DMS53 treated with DMSO at 0.1 percent for 48 hours (cell line): Measurements from ENCODE around the gene BCKDHA.
"Not testable (repeated sequence)": the region's sequence is repeated elsewhere in the genome, so short reads cannot be mapped to it uniquely, and the experiment has no call there.

Source experiments
- DNase-seq: peaks from one replicate; lab custom pipeline; 2025; ENCODE audit not compliant: unreplicated experiment; lab: John Stamatoyannopoulos, UW

BCKDHA gene

DNA sequence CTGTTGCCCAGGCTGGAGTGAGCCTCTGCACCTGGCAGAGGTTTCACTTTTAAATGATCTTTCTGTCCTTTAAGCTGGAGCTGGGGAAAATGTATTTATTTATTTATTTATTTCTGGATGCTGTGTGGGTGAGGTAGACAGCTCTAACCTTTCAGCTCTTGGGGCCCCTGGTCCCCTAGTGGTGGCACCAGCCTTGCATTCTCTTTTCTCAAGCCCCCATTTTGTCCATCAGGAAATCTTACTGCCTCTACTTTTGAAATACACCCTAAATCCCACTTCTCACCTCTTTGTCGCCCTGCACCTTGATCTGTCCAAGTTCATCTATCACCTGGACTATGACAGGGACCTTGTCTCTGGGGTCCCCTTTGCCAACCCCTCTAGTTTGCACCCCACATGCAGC is 31.5 kb upstream of the BCKDHA start:
- no peak for DNase-seq

DNA sequence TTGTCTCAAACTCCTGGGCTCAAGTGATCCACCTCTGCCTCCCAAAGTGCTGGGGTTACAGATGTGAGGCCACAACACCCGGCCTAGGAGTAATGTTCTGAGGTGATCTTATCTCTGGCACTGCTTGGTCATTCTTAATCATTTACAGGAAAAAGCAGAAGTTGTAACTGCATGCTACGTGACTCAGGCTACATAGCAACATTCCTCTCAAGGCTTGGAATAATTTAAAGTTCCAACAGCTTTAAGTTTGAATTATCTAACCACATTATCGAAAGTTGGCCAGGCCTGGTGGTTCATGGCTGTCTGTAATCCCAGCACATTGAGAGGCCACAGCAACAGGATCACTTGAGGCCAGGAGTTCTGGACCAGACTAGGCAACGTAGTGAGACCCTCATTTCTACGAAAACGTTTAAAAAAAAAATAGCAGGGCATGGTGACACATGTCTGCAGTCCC is 29.7 kb upstream of the BCKDHA start:
- no peak for DNase-seq

DNA sequence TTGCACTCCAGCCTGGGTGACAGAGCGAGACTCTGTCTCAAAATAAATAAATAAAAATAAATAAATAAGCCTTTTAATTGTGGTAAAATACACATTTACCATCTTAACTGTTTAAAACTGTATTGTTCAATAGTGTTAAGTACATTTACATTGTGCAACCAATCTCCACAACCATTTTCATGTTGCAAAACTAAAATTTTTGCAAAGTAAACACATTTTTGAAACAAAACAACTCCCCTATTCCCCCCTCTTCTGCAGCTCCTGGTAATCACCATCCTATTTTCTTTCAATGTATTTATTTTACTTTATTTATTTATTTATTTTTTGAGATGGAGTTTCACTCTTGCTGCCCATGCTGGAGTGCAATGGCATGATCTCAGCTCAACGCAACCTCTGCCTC is 27.8 kb upstream of the BCKDHA start:
- DNase-seq, result no peak

DNA sequence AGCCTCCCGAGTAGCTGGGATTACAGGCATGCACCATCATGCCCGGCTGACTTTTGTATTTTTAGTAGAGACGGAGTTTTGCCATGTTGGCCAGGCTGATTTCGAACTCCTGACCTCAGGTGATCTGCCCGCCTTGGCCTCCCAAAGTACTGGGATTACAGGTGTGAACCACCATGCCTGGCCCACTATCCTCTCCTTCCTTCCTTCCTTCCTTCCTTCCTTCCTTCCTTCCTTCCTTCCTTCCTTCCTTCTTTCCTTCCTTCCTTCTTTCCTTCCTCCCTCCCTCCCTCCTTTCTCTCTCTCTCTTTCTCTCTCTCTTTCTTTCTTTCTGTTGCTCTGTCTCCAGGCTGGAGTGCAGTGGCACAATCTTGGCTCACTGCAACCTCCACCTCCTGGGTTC is 26.5 kb upstream of the BCKDHA start:
- DNase-seq, result not testable (repeated sequence)

DNA sequence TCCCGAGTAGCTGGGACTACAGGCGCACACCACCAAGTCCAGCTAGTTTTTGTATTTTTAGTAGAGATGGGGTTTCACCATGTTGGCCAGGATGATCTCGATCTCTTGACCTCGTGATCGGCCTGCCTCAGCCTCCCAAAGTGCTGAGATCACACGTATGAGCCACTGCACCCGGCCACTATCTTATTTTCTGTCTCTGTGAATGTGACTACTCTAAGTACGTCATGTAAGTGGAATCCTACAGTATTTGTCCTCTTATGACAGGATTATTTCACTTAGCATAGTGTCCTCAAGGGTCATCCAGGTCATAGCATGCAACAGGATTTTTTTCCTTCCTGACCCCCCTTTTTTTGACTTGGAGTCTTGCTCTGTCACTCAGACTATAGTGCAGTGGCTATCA is 26.1 kb upstream of the BCKDHA start:
- no peak for DNase-seq

DNA sequence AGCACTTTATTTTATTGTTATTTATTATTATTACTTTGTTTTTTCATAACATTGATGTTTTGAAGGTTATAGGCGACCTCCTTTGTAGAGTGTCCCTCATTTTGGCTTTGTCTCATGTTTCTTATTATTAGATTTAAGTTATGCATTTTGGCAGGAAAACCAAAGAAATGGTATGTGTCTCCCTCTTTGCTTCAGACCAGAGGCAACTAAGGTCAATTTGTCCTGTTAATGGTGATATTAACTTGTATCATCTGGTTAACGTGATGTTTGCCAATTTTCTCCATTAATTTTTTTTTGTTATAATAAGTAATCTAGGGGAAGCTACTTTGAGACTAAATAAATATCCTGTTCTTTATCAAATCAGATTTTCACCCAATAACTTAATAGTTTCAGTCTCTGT is 25.1 kb upstream of the BCKDHA start:
- DNase-seq, result no peak

DNA sequence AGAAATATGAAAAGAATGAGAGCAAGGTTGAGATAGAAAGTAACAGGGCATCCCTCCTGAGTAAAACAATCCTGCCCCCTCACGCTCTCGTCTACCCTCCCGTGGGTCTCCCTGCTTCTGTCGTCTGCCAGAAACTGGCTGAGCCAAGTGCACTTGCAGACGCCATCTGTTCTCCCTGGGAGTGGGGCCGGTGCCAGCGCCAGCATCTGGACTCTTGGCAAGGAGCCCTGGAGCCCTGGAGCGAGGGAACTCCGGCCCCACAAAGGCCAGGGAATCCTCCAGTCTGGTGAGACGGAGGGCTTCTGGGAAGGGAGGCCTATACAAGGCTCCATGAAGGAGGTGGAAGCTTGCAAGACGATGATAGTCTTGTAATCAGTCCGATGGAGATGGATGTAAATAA is 23.6 kb upstream of the BCKDHA start:
- peak; percentile 75 for DNase-seq

DNA sequence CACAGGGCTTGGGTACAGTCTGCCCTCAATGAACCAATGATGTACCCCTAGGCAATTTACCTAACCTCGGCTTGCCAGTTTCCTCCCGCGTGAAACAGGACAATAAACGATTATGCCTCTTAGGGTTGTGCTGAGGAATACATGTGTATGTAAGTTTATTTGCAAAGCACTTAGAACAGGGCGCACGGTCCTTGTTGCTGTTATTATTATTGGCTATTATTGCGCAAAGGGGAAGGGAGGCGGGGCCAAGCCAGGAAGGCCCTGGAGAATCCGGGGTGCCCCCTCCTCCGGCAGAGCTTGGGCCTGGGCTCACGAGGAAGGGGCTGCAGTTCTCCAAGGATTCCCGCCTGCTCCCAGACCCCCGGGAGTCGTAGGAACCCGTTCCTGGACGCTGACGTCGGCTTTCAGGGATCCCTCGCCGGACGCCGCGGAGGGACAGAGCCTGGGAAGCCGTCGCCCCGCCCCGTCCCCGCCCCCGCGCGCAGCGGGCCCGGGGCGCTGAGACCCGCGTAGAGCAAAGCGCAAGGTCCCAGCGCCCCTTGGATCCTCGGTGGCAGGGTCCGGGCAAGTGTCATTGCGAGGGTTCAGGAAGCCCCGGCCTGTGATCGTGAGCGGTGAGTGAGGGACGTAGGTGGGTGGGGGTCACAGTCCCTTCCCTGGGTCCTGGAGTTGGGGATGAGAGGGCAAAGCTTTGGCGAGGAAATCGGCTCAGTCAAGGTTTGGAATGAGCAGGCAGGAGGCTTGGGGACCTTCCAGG is 21.2 kb upstream of the BCKDHA start, which contains the start of gene TMEM91:
Gene TMEM91 (plus strand): TSS at position 293 of the 757 bp plus-strand sequence. CDS start 1,777 bp downstream, outside the sequence.
- DNase-seq, result peak; percentile 33

DNA sequence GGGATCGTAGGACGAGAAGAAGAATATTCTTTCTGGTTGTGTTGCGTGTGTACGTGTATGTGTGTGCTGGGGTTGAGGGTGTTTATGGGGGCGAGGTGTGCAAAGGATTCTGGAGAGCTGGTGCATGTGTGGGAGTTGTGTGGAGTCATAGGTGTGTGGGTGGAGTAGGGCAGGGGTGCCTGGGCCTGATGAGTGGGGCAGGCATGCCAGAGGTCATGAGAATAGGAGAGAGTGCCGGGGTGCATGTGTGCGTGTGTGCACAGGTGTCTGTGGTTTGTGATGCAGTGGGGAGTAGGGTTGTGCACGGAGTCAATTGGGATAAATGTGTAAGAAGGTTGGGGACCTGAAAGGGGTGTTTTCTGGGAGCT is 20.6 kb upstream of the BCKDHA start:
- DNase-seq, result no peak

DNA sequence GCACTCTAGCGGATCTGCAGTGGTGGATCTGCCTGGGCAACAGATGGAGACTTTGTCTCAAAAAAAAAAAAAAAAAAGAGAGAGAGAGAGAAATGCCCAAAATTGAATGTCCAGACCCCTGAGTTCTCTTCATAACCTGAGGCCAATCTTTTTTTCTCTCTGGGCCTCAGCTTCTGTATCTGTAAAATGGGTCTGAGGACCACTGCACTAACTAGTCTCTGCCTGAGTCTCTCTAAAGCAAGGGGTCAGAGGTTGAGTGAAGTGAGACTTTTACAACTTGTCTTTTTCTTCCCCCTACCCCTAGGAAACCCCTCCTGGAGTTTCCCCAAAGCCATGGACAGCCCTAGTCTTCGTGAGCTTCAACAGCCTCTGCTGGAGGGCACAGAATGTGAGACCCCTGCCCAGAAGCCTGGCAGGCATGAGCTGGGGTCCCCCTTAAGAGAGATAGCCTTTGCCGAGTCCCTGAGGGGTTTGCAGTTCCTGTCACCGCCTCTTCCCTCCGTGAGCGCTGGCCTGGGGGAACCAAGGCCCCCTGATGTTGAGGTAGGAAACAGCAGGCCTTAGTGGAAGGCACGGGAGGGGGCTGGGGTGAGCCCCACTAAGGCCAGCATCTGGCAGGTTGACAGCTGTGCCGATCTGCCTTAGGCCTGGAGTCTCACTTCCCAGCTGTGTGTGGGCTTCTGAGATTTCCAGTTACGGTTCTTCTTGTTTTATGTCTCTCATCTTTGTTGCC is 19.5 kb upstream of the BCKDHA start:
- DNase-seq, result no peak

DNA sequence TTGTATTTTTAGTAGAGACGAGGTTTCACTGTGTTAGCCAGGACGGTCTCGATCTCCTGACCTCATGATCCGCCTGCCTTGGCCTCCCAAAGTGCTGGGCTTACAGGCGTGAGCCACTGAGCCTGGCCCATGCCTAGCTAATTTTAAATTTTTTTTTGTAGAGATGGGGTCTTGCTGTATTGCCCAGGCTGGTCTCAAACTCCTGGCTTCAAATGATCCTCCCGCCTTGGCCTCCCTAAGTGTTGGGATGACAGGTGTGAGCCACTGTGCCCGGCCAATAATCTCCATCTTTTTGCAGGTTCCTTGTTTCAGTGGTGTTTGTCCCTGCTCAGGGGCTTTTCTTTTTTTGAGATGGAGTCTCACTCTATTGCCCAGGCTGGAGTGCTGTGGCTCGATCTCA is 16.1 kb upstream of the BCKDHA start:
- not testable (repeated sequence) for DNase-seq

DNA sequence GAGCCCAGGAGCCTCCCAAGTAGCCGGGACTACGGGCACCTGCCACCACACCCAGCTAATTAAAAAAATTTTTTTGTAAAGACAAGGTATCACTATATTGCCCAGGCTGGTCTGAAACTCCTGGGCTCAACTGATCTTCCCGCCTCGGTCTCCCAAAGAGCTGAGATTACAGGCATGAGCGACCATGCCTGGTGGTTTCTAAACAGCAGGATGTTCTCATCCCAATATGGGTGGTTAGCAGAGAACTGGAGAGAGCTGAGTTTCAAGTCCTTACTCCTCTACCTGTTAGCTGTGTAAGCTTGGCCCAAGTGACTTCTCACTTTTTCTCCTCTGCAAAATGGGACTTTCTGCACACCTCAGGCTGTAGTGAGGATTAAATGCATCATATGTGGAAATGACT is 13.3 kb upstream of the BCKDHA start:
- no peak for DNase-seq

DNA sequence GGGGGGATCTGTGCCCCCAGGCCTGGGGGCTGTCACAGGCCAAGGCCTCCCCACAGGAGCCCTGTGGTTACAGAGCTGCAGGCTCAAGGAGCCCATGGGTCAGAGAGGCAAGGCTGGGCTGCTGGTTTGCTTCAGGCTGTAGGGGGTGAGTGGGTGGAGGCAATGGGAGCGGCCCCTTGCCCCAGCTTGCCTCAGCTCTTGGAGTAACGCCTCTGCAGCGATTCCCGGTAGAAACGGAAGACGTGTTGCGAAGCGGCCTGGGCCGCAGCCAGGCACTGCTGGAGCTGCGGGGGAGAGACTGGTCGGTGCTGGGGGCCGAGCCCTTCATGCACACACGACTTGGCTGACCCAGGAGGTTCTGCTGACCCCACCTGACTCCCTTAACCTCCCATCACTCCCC is 11.2 kb upstream of the BCKDHA start:
- DNase-seq, result no peak

DNA sequence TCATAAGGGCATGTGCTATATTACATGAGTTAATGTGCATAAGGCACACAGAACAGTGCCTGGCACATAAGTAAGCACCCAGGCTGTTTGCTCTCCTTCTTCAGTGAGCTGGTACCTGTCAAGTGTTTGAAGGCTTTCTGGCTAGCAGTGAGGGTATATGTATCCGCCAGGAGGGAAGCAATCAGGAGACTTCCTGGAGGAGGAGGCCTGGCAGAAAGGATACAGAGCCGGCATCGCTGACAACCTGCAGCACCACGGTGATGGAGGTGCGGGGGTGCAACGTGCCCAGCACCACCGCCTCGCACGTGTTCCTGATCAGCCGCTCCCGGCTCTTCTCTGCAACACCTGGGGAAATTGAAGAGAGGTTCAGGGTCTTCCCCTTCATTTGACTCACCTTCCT is 6.0 kb upstream of the BCKDHA start:
- no peak for DNase-seq

DNA sequence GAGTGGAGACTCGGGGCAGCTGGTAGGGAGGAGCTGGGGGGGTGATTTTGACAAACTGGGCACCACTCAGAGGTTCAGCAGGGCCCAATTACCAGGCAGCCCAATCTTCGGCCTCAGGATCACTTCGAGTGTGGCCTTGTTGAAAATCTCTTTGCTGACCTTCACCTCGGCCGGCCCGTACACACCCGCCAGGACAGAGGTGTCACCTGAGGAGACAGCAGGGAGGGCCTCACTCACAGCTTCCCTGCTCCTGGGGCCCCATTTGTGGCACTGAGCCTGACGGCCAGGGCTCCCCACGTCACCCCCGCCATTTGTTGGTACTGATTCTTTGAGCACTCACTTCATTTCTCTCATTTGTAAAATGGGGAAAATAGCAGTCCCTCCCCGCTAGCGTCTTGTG is 4.8 kb upstream of the BCKDHA start:
- DNase-seq, result no peak

DNA sequence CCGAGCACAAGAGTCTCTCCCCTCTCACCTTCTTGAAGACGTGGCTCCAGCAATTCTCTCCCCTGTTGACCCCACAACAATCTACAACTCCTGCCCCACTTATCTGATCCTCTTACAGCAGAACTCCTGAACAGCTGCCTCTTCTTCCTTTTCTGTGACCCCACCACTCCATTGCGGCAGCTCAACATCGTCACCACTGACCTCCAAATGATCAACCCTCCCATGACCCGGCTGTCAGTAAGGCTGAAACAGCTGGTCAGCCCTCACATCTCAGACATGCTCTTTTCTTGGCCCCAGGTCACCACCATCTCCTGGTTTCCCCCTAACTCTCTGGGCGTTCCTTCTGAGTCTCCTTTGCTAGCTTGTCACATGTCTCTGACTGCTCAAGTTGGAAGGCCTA is 2.3 kb upstream of the BCKDHA start:
- DNase-seq, result no peak

DNA sequence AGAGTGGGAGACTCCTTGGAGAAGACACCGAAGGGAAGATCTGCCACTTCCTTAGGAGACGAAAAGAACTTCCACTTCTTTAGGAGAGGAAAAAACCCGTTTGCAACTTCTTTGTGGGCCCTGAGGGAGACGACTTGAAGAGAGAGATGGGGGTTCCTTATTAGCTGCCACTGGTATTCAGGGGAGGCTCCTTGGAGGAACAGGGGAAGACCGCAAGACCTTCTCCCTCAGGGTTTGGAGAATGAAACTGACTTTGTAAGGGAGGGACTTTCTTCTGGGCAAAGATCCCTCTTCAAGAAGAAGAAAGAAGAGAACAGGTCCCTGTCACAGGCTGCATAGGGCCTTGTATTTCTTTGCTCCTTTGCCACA is 416 bp downstream of the BCKDHA start:
- no peak for DNase-seq

DNA sequence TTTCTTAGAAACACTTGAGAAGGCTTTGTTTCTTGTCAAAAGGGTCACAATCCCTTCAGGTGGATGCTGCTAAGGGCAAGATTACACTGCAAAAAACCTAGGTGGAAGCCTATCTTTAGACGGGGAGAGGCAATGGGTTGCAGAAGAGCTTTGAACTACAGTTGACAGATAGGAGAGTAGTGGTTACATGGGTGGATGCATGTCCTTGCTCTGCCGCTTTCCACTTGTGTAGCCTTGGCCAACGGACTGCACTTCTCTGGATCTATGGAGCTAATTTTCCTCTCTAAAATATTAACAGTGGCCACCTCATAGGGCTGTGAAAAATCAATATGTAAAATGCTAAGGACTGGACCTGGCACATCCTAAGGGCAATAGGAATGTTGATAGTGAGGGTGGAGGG is 980 bp downstream of the BCKDHA start:
- no peak for DNase-seq

DNA sequence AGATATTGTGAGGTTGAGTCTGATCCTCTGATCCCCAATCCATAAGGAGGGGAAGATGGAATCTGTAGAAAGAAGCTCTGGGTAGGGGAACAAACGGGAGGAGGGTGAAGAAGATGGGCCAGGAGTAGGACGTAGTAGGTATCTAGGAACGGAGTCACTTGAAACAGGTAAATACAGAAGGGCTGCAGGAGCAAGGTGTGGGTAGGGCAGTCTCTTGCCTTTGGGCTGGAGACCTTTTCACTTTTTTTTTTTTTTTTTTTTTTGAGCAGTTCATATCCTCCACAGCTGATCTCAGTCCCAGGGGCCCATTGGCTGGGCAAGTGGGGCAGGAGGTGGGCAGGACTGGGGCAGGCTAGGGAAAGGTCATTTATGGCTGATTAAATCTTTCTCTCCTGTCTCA is 1.5 kb downstream of the BCKDHA start:
- DNase-seq, result no peak

DNA sequence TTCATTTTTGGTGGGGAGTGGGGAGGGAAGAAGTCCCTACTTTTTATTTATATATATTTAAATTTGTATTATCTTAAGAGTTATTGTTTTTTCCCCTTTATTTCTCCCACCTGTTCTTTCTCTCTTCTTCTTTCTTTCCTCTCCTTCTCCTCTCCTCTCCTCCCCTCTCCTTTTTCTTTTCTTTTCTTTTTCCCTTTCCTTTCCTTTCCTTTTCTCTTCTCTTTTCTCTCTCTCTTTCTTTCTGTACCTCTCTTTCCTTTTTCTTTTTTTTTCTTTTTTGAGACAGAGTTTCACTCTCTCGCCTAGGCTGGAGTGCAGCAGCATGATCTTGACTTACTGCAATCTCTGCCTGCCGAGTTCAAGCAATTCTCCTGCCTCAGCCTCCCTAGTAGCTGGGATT is 1.9 kb downstream of the BCKDHA start:
- no peak for DNase-seq

DNA sequence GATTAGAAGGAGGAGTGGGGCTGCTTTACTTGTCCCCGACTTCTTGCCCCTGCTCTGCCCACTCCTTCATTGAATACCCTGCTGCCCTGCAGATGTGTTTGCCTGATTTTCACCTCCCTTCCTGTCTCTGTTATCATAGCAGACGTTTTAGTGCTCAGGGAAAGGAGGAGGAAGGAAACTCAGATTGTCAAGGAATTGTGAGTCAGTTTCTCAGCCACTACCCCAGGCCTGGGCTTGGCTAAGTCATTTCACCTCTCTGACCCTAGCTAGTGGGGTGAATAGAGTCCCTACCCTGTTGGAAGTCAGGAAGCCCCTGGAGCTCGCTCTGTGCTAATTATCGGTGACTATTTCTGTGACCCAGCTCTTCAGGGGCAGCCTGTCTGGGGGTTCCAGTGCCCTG is 3.9 kb downstream of the BCKDHA start:
- DNase-seq, result no peak

DNA sequence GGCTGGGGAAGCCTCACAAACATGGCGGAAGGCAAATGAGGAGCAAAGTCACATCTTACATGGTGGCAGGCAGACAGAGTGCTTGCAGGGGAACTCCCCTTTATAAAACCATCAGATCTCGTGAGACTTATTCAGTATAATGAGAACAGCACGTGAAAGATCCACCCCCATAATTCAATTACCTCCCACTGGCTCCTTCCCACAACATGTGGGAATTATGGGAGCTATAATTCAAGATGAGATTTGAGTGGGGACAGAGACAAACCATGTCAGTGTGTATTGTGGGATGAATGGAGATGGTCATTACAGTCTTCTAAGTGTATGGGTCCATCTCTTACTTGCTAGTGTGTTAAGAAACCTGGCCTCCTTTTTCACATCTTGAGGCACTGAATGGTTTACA is 4.4 kb downstream of the BCKDHA start:
- no peak for DNase-seq
